SKM-1 treated with dmso at 0.1 percent for 144 hours (cell line): Measurements from ENCODE around the gene TRABD2A.
A peak's percentile ranks its signal among the peaks of the same experiment; 100 is the strongest.

Source experiments
- DNase-seq: peaks from one replicate; lab custom pipeline; 2025; ENCODE audit not compliant: unreplicated experiment; lab: John Stamatoyannopoulos, UW

The TRABD2A gene

GRCh38 chr2:84904717-84905174 lies 23.9 kb upstream of the TRABD2A start:
- DNase-seq: no peak

GRCh38 chr2:84904151-84904550 lies 23.3 kb upstream of the TRABD2A start:
- DNase-seq: no peak

GRCh38 chr2:84902526-84902925 lies 21.6 kb upstream of the TRABD2A start:
- no peak for DNase-seq

- no peak for DNase-seq
Observed at GRCh38 chr2:84901593-84902120, 20.8 kb upstream of the TRABD2A start.

GRCh38 chr2:84900971-84901370 lies 20.1 kb upstream of the TRABD2A start:
- peak; percentile 28 for DNase-seq

- DNase-seq: no peak
Observed at GRCh38 chr2:84899304-84900204, 18.7 kb upstream of the TRABD2A start.

- no peak for DNase-seq
Observed at GRCh38 chr2:84897773-84898172, 16.9 kb upstream of the TRABD2A start.

GRCh38 chr2:84896567-84896966 lies 15.7 kb upstream of the TRABD2A start:
- no peak for DNase-seq

DNA sequence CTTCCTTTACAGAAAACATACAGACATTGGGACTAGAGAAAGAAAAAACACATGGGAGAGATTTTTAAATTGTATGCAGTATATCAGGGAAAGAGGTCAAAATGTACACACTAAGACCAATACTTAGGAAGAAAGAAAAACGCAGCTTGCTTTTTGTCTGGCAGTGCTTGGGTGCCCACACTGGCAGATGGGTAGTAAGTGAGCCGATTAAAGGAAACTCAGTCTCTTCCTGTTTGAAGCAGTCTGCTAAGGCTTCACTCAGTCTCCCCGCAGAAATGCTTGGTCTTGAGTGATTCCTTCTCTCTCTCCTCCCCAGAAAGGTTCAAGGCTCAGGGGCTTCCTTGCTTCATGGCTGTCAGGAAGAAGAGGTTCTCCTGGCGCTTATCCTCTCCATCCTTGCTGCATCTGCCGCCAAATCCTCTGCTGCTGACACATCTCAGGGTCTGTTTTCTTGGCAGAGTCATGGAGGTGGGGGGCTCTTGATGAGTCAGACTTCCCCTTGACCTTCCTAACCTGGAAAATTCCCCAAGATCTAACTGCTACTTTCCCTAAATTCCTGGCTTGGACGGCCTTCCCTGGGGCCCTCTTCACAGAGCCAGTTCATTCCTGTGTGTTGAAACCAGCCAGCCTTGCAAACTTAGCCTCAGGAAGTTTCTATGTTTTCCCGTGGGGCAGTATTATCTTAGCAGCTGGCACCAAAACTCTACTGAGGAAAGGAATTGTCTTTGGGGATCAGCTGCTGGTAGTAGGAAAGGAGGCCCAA lies 14.1 kb upstream of the TRABD2A start:
- no peak for DNase-seq

DNA sequence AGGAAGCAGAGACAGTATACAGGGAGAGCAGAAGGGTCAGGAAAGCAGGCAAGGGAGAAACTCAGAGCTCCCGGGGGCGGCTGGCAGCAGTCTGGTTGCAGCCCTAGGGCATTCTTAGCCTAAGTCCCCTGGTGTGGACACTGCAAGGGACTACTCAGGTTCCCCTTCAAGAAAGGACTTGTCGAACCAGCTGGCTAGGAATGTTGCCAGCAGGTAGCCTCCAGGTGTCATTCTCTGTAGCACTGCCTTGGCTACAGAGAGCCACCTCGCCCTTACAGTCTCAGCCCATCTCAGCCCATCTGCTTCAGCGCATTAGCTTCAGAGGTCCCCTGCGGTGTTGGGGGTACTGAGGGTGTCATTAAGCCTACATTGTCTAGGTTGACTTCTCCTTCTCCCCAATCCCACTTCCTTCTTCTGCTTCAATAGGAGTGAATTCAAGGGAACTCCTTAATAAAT lies 13.3 kb upstream of the TRABD2A start:
- no peak for DNase-seq

DNA sequence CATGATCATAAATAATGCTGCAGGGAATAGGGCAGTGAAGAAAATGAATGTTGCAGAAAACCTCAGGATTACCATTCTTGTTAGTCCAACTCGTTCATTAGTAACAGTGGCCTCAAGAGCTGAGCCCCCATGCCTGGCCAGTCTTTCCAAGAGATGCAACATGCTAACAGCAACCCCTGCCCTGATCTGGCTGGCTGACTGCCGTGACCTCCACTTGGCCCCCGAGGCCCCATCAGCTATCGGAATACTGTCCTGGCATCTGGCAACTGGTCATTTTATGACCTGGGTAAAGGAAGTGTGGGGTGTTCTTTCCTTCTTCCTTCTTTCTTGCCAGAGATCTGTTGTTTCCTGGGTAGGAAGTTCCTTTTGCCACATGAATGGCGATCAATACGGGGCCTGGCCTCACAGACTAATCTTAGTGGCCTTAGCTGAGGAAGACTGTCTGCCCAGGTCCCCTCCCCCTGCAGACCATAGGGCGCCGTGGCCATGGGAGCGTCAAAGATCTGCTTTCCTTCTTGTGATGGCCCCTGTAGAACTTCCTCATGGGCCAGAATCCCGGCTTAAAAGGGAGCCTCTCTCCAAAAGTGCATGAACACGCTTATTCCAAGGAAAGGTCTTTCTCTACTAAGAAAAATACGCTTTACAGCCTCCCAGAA lies 10.6 kb upstream of the TRABD2A start:
- no peak for DNase-seq

DNA sequence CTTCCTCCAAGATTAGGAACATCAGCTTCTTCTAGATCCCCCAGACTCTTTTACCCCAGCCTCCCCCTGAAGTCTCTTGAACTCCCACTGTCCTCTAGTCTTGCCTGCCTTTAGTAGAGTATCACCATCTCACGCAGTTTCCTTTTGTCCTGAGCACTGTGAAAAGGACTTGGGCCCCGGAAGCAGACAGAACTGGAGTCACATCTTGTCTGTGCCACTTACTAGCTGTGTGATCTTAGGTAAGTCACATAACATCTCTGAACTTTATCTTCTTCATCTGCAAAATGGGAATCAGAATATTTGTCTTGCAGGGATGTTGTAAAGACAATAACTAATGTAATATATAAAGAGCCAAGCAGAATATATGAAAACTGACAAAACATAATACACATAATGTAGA lies 8.4 kb upstream of the TRABD2A start:
- DNase-seq: no peak

DNA sequence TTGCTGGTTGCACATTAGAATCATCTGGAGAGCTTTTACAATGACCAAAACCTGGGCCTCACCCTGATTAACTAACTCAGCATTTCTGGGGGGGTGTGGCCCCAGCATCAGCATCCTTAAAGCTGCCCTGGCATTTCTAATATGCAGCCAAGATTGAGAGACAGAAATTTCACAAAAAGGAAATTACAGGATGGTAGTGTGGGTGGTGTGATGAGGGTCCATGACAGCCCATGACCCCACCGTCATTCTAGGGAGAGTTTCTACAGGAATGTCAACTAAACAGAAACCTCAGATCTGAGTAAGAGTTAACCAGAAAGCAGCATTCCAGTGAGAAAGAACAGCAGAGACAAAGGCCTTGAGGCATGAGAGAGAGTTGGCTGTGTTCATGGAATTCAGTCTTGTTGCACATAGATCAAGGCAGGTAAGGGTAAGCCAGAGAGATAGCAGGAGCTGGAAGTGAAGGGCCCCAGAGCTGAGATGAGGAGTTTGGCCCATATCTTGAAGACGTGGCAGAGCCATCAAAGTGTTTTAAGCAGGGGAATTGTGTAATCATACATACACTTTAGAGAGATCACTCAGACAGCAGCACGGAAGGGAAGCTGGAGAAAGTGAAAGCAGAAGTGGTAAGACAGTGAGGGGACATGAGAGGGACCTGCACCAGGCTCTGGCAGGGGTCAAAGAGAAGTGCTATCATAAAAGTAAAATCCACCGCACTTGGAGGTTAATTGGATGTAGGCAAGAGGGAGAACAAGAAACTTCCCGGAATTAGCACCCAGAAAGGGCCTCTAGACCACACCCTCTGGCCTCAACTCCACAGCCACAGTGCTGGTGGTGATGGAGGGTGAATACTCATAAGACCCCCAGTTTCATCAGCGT lies 7.8 kb upstream of the TRABD2A start:
- peak; percentile 100 for DNase-seq

DNA sequence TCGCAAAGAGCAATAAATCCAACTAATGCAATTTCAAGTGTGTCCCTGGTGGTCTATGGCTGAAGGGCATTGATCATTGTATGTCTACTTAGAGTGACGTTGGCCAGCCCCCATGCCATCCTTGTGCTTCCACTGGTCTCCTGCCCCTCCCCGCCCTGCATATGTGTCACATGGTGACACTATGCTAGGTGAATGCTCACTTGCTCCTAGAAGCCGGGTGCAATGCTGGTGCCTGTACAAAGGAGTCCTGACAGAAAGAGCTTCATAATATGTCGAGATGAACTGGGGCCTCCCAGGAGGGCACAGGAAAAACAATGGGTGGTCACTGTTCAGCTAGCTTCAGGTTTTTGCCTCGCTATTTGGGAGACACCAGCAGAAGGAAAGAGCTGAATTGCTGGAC lies 5.9 kb upstream of the TRABD2A start:
- DNase-seq: no peak

- no peak for DNase-seq
Observed at GRCh38 chr2:84885111-84885510, 4.2 kb upstream of the TRABD2A start.

- no peak for DNase-seq
Observed at GRCh38 chr2:84884449-84884848, 3.6 kb upstream of the TRABD2A start.

DNA sequence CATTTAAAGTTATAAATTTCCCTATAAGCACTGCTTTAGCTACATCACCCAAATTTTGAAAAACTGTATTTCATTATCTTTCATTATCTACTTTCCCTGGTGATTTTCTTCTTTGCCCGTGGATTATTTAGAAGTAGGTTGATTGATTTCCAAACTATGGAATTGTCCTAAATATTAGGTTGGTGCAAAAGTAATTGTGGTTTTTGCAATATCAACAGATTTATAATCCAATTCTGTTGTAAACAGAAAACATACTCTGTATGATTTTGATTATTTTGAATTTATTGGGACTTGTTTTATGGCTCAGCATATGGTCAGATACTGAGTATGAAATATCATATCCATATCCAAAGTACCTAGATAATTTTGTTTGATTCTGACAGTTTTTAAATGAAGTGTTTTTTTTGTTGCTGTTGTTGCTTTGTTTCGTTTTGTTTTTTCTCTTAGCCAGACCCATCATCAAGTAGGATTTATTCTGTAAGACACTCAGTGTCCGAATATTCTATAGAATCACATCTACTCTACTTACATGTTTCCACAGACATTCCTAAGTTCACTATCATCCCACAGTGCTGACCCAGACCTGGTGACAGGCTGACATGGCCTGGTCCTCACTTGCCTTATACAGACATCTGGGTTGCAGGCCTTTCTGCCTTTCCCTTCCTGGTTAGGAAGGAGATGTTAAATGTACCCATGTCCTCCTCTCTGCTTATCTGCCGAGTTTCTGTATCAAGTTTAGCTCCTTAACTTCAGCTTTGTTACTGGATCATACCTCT lies 2.1 kb upstream of the TRABD2A start:
- no peak for DNase-seq

GRCh38 chr2:84882414-84882738 lies 1.5 kb upstream of the TRABD2A start:
- DNase-seq: no peak

DNA sequence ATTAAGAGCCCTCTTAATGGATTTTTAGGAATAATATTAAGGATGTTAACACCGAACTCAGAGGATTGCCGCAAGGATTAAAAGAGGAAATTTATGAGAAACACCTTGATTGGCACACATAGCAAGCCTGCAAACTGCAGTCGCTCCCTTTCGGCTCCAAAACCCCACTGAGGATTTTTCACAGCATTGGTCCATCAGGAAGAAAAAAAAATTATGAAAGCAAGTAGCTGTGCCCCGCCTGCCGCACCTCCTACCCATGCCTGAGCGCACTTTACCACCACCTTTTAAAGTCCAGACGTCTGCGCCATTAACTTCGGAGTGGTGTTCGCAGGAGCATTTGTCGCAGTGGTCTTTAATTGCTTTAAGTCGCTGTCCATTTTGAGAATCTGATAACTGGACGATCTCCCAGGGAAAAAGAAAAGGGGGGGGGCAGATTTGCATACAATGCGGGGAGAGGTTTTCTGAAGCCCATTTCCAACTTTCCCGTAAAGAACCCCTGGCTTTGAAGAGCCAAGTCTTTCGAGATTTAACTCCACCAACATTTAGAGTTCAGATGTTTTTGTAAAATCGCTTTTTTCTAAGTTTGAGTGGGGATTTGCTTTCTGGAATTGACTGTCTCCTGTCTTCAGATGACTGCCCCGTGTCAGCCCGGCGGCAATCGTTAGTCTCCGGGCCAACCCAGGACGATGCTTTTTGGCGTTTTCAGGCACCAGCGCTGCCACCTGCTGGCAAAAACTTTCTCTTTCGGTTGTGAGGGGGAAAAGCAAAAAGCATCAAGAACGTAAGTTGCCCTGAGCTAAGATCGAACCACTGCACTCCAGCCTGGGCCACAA lies 913 bp upstream of the TRABD2A start:
- peak; percentile 90 for DNase-seq
